HFF-Myc (cell line): ENCODE results near the gene ULK1.
"Not testable (repeated sequence)": the region's sequence is repeated elsewhere in the genome, so short reads cannot be mapped to it uniquely, and the experiment has no call there.

Experiments used
- DNase-seq: peaks from one replicate; pipeline ENCODE4 v3.0.0-alpha.2; 2011; ENCODE audit warnings: low read depth; ENCODE audit errors: extremely low read depth
- H3K4me3 ChIP-seq: replicated peaks from 2 replicates; pipeline ENCODE4 v1.5.1; 2011; ENCODE audit warnings: low read depth, mild to moderate bottlenecking, control low read depth, low read length
- TF ChIP-seq, protein P1 (sequence below): IDR thresholded peaks from 2 replicates; pipeline ENCODE4 v1.5.1; 2012; ENCODE audit warnings: mild to moderate bottlenecking, low read depth, low read length, control low read depth; ENCODE audit errors: missing control alignments

Gene ULK1

DNA sequence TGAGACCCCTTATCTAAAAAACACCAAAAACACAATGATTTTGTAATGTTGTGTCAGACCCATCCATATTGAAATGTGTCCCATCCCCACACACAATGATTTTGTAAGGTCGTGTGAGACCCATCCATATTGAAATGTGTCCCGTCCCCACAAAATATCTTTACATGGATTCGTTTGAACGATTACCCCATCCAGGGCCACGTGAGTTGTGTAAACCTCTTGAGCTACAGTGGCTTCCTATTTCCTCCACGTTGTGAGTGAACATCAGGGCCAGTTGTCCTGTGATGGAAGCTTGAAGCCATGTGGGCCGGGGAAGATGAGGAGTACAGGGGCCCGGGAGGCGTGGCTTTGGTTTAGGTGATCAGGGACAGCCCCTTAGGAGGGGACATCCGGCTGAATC lies 27.0 kb upstream of the ULK1 start:
- TF ChIP-seq, protein P1, sequence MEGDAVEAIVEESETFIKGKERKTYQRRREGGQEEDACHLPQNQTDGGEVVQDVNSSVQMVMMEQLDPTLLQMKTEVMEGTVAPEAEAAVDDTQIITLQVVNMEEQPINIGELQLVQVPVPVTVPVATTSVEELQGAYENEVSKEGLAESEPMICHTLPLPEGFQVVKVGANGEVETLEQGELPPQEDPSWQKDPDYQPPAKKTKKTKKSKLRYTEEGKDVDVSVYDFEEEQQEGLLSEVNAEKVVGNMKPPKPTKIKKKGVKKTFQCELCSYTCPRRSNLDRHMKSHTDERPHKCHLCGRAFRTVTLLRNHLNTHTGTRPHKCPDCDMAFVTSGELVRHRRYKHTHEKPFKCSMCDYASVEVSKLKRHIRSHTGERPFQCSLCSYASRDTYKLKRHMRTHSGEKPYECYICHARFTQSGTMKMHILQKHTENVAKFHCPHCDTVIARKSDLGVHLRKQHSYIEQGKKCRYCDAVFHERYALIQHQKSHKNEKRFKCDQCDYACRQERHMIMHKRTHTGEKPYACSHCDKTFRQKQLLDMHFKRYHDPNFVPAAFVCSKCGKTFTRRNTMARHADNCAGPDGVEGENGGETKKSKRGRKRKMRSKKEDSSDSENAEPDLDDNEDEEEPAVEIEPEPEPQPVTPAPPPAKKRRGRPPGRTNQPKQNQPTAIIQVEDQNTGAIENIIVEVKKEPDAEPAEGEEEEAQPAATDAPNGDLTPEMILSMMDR = no peak
- no peak for DNase-seq

DNA sequence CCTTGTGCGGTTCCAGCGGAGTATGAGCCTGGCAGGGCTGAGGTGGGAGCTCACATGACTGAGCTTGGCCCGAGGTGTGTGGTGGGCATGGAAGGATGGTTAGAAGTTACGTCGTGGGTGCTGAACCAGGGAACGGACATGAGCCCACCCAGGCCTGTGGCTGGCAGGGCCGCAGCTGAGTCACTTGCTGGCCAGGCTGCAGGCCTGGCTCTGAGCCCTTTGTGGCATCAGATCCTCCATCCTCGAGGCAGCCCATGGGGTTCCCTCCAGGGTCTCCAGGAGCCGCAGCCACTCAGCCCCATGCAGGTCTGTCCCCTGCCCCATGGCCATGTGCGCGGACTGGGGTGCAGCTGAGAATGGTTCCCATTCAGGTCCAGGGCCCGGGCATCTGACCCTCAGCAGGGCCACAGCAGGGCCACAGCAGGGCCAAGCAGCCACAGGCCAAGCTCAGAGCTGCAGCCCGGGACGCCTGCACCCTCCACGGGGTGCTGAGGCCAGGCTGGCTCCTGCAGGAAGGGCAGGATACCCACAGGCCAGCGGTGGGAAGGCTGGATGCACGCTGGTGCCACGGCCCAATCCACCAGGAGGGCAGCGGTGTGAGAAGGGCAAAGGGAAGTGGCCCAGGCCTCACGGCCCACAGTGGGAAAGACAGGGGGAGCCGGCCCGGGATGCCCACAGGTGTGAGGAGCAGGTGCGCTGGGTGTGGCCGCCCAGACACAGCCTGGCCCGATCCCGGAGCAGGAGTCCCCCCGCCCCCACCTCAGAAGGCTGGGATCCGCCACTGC lies 26.3 kb upstream of the ULK1 start:
- TF ChIP-seq, protein P1 = no peak
- DNase-seq = no peak
- no peak overlapping the region for H3K4me3 ChIP-seq

More for the DNA sequence above, 27.0 kb upstream of the ULK1 start:
- H3K4me3 ChIP-seq = no peak overlapping the region

GRCh38 chr12:131869871-131870418 lies 24.5 kb upstream of the ULK1 start:
- DNase-seq = no peak
- TF ChIP-seq, protein P1 = no peak
- no peak overlapping the region for H3K4me3 ChIP-seq

DNA sequence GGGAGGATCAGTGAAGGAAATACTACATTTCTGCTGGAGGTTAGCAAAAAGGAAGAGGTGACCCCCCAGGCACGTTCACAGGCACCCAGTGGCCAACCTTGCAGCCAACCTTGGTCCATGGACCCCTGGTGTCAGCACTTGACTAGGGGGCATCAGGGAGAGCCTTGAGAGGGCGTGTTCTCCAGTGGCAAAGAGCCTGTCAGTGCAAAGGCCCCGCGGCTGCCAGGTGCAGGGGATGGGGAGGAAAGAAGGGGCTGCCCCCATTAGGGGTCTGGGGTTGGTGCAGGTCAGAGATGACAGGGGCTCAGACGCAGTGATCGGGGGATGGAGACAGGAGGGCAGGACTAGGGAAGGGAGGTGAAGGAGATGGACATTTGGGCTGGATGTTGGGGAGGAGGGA lies 22.7 kb upstream of the ULK1 start:
- DNase-seq = no peak
- TF ChIP-seq, protein P1 = no peak
- no peak overlapping the region for H3K4me3 ChIP-seq

GRCh38 chr12:131872154-131873051 lies 22.0 kb upstream of the ULK1 start:
- TF ChIP-seq, protein P1 = no peak
- no peak overlapping the region for H3K4me3 ChIP-seq
- DNase-seq = no peak

DNA sequence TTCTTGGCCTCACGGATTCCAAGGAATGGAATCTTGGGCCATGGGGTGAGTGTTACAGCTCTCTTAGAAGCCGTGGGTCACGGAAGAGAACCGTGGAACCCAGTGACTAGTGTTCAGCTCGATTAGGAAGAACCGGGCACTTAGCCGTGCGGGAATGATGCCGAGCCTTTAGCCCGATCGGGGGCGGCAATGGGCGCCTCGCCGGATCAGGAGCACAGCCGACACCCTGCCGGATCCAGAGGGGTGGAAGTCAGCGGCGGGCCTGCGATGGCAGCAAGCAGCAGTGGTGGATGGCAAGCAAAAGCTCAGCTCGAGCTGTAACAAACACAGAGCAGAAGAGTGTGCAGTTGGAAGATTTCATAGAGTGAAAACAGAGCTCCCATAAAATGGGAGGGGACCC lies 21.1 kb upstream of the ULK1 start:
- TF ChIP-seq, protein P1 = no peak
- H3K4me3 ChIP-seq = no peak overlapping the region
- DNase-seq = no peak

- H3K4me3 ChIP-seq, DNase-seq: not testable (repeated sequence)
Observed at GRCh38 chr12:131874972-131875371, 19.4 kb upstream of the ULK1 start.

- H3K4me3 ChIP-seq, DNase-seq: not testable (repeated sequence)
Observed at GRCh38 chr12:131877216-131877615, 17.2 kb upstream of the ULK1 start.

DNA sequence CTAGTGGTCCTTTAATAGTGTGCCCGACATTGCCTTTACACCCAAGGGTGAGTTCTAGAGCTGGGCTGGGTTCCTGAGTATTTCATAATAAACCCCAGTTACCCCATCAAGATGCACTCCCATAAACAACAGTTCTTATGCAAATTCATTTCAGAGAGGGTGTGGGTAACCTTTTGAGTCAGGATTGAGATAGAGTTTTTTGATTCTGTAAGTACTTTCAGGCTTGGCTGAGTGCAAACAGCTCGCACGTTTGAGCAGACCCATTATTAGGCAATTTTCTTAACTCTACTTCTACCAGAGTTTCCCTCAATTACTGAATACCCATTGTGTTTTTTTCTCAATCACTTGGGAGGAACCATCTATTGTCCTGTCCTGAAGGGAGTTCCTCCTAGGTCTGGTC lies 16.0 kb upstream of the ULK1 start:
- not testable (repeated sequence) for DNase-seq, H3K4me3 ChIP-seq
